Karpas-422 (cell line): ENCODE data around the gene MRFAP1. TPM values are rescaled to one million over a fixed set of nuclear protein-coding genes. Genes with fewer than 3 reads are reported as not detected.

Experiments
- DNase-seq: peaks from one replicate; pipeline ENCODE4 v3.0.0-alpha.2; 2015
- H2AFZ ChIP-seq: fragments of 200-600 bp; sonication (generic); 2 replicates; pipeline ENCODE4 v1.6.1; 2014; ENCODE audit warnings: antibody characterized with exemption, low read length, mixed read lengths
- H3K27ac ChIP-seq: fragments of 200-600 bp; sonication (generic); 2 replicates; pipeline ENCODE4 v1.5.1; 2014; ENCODE audit warnings: mild to moderate bottlenecking, low read length, moderate library complexity
- H3K27me3 ChIP-seq: fragments of 200-600 bp; sonication (generic); 2 replicates; pipeline ENCODE4 v1.6.1; 2014; ENCODE audit warnings: low read length, mixed read lengths
- H3K36me3 ChIP-seq: fragments of 200-600 bp; sonication (generic); 2 replicates; pipeline ENCODE4 v1.6.1; 2014; ENCODE audit warnings: low read length, mixed read lengths; ENCODE audit not compliant: insufficient read depth
- H3K4me1 ChIP-seq: fragments of 200-600 bp; sonication (generic); 2 replicates; pipeline ENCODE4 v1.6.1; 2014; ENCODE audit warnings: mild to moderate bottlenecking, low read length, mixed read lengths
- H3K4me2 ChIP-seq: fragments of 200-600 bp; sonication (generic); 2 replicates; pipeline ENCODE4 v1.6.1; 2014; ENCODE audit warnings: low read length, low read depth, mild to moderate bottlenecking; ENCODE audit not compliant: poor library complexity, severe bottlenecking
- H3K4me3 ChIP-seq: fragments of 200-600 bp; sonication (generic); 2 replicates; pipeline ENCODE4 v1.5.1; 2014; ENCODE audit warnings: mild to moderate bottlenecking, antibody characterized with exemption, low read length, mixed read lengths
- H3K79me2 ChIP-seq: fragments of 200-600 bp; sonication (generic); 2 replicates; pipeline ENCODE4 v1.6.1; 2014; ENCODE audit warnings: mild to moderate bottlenecking, low read length, mixed read lengths
- H3K9ac ChIP-seq: fragments of 200-600 bp; sonication (generic); 2 replicates; pipeline ENCODE4 v1.6.0; 2014; ENCODE audit warnings: low read length
- H3K9me2 ChIP-seq: fragments of 200-600 bp; sonication (generic), shearing (Covaris generic); replicated peaks from 2 replicates; pipeline ENCODE4 v1.6.0; 2014; ENCODE audit warnings: mild to moderate bottlenecking, low read length, moderate library complexity; ENCODE audit not compliant: insufficient read depth
- H3K9me3 ChIP-seq: fragments of 300-700, 200-600 bp; sonication (generic); 2 replicates; pipeline ENCODE4 v1.6.1; 2014; ENCODE audit warnings: low read length, mixed read lengths
- H4K20me1 ChIP-seq: fragments of 200-600 bp; sonication (generic); 2 replicates; pipeline ENCODE4 v1.6.1; 2014; ENCODE audit warnings: mild to moderate bottlenecking, antibody characterized with exemption, low read length, low read depth; ENCODE audit not compliant: insufficient read depth
- total RNA-seq: library from RNA; depleted of rRNA; stranded (reverse); fragments of >200 nt; shearing (Covaris generic); gene quantifications from 2 replicates; pipeline ENCODE4 v1.2.3, GENCODE V29; 2014; ENCODE audit warnings: low replicate concordance

MRFAP1 gene
- total RNA-seq, 1 experiment from 2014 or later = 28.8 TPM

DNA sequence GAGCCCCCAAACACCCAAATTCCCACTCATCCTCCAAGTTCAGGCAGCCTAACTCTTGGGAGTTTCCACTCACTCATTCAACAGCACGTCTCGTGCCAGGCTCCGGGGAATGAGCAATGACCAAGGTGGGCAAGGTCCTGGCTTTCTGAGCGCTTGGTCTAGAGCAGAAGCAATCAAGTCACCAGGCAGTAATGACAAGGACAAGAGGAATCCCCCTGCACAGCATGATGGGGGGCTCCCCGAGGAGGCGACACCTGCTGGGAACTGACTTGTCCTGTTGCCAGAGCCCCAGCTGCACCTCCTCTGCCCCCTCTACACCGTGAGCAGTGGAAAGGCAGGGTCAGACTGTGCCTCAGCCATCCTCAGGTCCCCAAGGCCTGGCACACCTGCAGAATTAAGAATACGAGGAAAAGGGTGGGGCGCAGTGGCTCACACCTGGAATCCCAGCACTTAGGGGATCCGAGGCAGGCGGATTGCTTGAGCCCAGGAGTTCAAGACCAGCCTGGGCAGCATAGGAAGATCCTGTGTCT is 25.7 kb upstream of the MRFAP1 start:
- H3K27ac ChIP-seq = no peak overlapping the region
- no peak overlapping the region for H3K9ac ChIP-seq
- no peaks in the 10 kb centered on the region for H4K20me1 ChIP-seq
- no peaks in the 10 kb centered on the region for H3K27me3 ChIP-seq
- no peak for DNase-seq
- H2AFZ ChIP-seq = no peak overlapping the region
- H3K4me2 ChIP-seq = no peak overlapping the region
- H3K4me1 ChIP-seq = no peaks in the 10 kb centered on the region
- H3K36me3 ChIP-seq = peaks cover 7% of the 10 kb centered on the region; the same call in 1 of the 2 replicates
- no peaks in the 10 kb centered on the region for H3K79me2 ChIP-seq
- H3K4me3 ChIP-seq = no peak overlapping the region
- H3K9me3 ChIP-seq = no peaks in the 10 kb centered on the region
- H3K9me2 ChIP-seq = no peaks in the 10 kb centered on the region

- DNase-seq = no peak
- Histone ChIP-seq H3K9me2 (no peaks in the 10 kb centered on the region), H3K9me3 (no peaks in the 10 kb centered on the region), H3K79me2 (no peaks in the 10 kb centered on the region), H3K36me3 (peaks cover 7% of the 10 kb centered on the region; the same call in 1 of the 2 replicates), H3K4me1 (no peaks in the 10 kb centered on the region), H3K4me3 (no peak overlapping the region), H2AFZ (no peak overlapping the region), H3K27ac (no peak overlapping the region), H4K20me1 (no peaks in the 10 kb centered on the region), H3K4me2 (no peak overlapping the region), H3K9ac (no peak overlapping the region), H3K27me3 (no peaks in the 10 kb centered on the region)
Observed at GRCh38 chr4:6616087-6616995, 24.1 kb upstream of the MRFAP1 start.

GRCh38 chr4:6617246-6617645 is 23.2 kb upstream of the MRFAP1 start:
- Histone ChIP-seq H3K9ac (no peak overlapping the region), H3K9me3 (no peaks in the 10 kb centered on the region), H4K20me1 (no peaks in the 10 kb centered on the region), H3K36me3 (peaks cover under 1% of the 10 kb centered on the region; the same call in 1 of the 2 replicates), H3K4me3 (no peak overlapping the region), H3K27ac (no peak overlapping the region), H3K4me1 (no peaks in the 10 kb centered on the region), H3K4me2 (no peak overlapping the region), H3K27me3 (no peaks in the 10 kb centered on the region), H3K9me2 (no peaks in the 10 kb centered on the region), H2AFZ (no peak overlapping the region), H3K79me2 (no peaks in the 10 kb centered on the region)
- DNase-seq = no peak

DNA sequence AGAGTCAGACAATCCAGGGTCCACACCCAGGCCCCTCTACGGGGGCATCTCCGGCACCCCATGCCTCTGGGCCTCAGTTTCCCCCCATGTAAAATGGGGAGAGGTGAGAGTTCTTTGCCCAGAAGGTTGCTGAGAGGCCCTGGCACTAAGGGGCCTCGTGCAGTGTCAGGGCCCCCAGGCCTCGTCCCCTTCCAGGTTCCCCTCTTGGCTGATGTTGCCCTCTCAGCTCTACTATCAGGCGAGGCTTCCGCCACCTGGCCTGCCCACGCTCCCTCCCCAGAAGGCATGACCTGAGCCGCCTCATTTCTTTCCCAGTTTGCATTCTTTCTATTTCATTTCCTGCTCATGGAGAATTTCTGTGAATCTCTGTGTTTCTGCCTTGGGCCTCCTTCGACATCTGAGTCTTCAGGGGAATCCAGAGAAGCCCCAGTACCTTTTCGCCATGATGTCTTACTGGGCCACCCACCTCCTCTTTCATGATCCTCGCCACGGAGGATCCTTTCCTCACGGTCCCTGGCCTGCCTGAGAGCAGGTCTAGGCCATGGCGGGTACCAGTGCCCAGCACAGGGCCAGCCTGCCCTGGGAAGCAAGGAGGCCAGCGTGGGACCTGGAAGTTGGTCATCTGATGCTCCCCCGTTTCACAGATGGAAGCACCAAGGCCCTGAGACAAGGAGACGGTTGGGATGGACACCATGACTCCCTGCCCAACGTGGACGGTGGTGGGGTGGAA is 21.9 kb upstream of the MRFAP1 start:
- no peaks in the 10 kb centered on the region for H3K9me3 ChIP-seq
- no peak overlapping the region for H3K4me2 ChIP-seq

GRCh38 chr4:6619116-6619465 is 21.4 kb upstream of the MRFAP1 start:
- Histone ChIP-seq H3K9ac (no peak overlapping the region), H3K36me3 (no peaks in the 10 kb centered on the region; the same call in 1 of the 2 replicates), H3K27me3 (no peaks in the 10 kb centered on the region), H3K4me3 (no peak overlapping the region), H3K4me2 (no peak overlapping the region), H3K9me3 (no peaks in the 10 kb centered on the region), H3K79me2 (no peaks in the 10 kb centered on the region), H3K4me1 (no peaks in the 10 kb centered on the region), H4K20me1 (no peaks in the 10 kb centered on the region), H3K9me2 (no peaks in the 10 kb centered on the region), H2AFZ (no peak overlapping the region), H3K27ac (no peak overlapping the region)
- DNase-seq = no peak

More for the DNA sequence above, 21.9 kb upstream of the MRFAP1 start:
- H4K20me1 ChIP-seq = no peaks in the 10 kb centered on the region
- DNase-seq = no peak
- H3K27me3 ChIP-seq = no peaks in the 10 kb centered on the region
- no peak overlapping the region for H3K4me3 ChIP-seq
- no peak overlapping the region for H3K9ac ChIP-seq
- no peaks in the 10 kb centered on the region for H3K4me1 ChIP-seq
- H2AFZ ChIP-seq = no peak overlapping the region
- H3K27ac ChIP-seq = no peak overlapping the region
- no peaks in the 10 kb centered on the region for H3K9me2 ChIP-seq
- no peaks in the 10 kb centered on the region for H3K79me2 ChIP-seq
- H3K36me3 ChIP-seq = no peaks in the 10 kb centered on the region; the same call in 1 of the 2 replicates

- Histone ChIP-seq H3K36me3 (no peaks in the 10 kb centered on the region; the same call in 1 of the 2 replicates), H3K9ac (no peak overlapping the region)
- no peak for DNase-seq
Observed at GRCh38 chr4:6619466-6620255, 20.8 kb upstream of the MRFAP1 start.

GRCh38 chr4:6620296-6620695 is 20.2 kb upstream of the MRFAP1 start:
- no peak for DNase-seq
- Histone ChIP-seq H3K27me3 (no peaks in the 10 kb centered on the region), H3K4me1 (no peaks in the 10 kb centered on the region), H3K36me3 (no peaks in the 10 kb centered on the region; the same call in 1 of the 2 replicates), H3K9me3 (no peaks in the 10 kb centered on the region), H4K20me1 (no peaks in the 10 kb centered on the region), H3K27ac (no peak overlapping the region), H3K4me3 (no peak overlapping the region), H3K9ac (no peak overlapping the region), H2AFZ (no peak overlapping the region), H3K4me2 (no peak overlapping the region), H3K79me2 (no peaks in the 10 kb centered on the region), H3K9me2 (no peaks in the 10 kb centered on the region)

More at GRCh38 chr4:6619466-6620255, 20.8 kb upstream of the MRFAP1 start:
- no peak overlapping the region for H3K4me3 ChIP-seq
- H3K79me2 ChIP-seq = no peaks in the 10 kb centered on the region
- H4K20me1 ChIP-seq = no peaks in the 10 kb centered on the region
- no peaks in the 10 kb centered on the region for H3K9me3 ChIP-seq
- no peak overlapping the region for H3K27ac ChIP-seq
- no peak overlapping the region for H3K4me2 ChIP-seq
- H3K9me2 ChIP-seq = no peaks in the 10 kb centered on the region
- H3K27me3 ChIP-seq = no peaks in the 10 kb centered on the region
- H3K4me1 ChIP-seq = no peaks in the 10 kb centered on the region
- H2AFZ ChIP-seq = no peak overlapping the region
